OCI-LY7 (cell line): Measurements from ENCODE around the gene CMIP.

ENCODE experiments used
- CTCF ChIP-seq: fragments of 200-600 bp; sonication (generic); conservative IDR thresholded peaks from 2 replicates; pipeline ENCODE4 v1.5.1; 2014; ENCODE audit warnings: mild to moderate bottlenecking, antibody characterized with exemption, low read length, moderate library complexity, mixed read lengths
- EZH2phosphoT487 ChIP-seq: fragments of 200-600 bp; sonication (generic); IDR thresholded peaks from 2 replicates; pipeline ENCODE4 v1.6.1; 2018; ENCODE audit warnings: low read depth, borderline replicate concordance, mild to moderate bottlenecking, mixed run types, antibody characterized with exemption, low read length, moderate library complexity, mixed read lengths

GRCh38 chr16:81489547-81490267 is 45.1 kb downstream of the CMIP start:
- TF ChIP-seq CTCF (no peak), EZH2phosphoT487 (no peak)
